Hypothalamus (tissue), 51 donors: Measurements from ENCODE around the gene GNB3.

ENCODE experiments used
- DNase-seq, 51 donors: peaks; one replicate each; lab custom pipeline; 2025; lab: John Stamatoyannopoulos, UW

Gene GNB3

DNA sequence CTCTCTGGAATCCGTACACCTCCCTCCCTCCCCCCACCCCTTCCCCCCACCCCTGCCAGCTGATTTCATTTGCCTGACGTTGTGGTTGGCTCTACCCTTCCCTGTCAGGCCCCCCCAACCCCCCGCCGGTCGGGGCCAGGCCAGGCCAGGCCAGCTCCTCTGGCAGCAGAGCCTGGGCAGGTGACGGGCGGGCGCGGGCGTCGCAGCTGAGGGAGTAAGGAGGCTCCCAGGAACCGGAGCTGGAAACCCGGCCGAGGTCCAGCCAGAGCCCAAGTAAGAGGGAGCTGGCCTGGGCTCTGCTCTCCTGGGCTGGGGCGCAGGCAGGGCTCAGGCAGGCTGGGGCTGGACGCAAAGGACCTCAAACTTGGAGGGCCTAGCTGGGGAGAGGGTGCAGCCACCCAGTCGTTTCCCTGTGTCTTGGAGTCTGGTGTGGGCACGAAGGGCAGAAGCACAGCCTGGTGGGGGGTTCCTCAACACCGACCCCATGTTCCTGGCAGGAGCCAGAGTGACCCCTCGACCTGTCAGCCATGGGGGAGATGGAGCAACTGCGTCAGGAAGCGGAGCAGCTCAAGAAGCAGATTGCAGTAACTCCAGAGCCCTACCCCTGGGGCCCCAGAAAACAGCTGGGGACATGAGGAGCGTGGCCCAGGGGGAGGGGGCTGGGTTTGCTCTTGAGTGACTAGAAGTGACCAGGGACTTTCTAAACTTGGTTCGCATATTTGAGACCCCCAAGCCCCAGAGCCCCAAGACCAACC lies at the start of gene GNB3:
TSS of gene GNB3 (plus strand) at position 165 of the 755 bp plus-strand sequence. CDS start at position 528, 363 bp downstream.
- DNase-seq, result no peak

DNA sequence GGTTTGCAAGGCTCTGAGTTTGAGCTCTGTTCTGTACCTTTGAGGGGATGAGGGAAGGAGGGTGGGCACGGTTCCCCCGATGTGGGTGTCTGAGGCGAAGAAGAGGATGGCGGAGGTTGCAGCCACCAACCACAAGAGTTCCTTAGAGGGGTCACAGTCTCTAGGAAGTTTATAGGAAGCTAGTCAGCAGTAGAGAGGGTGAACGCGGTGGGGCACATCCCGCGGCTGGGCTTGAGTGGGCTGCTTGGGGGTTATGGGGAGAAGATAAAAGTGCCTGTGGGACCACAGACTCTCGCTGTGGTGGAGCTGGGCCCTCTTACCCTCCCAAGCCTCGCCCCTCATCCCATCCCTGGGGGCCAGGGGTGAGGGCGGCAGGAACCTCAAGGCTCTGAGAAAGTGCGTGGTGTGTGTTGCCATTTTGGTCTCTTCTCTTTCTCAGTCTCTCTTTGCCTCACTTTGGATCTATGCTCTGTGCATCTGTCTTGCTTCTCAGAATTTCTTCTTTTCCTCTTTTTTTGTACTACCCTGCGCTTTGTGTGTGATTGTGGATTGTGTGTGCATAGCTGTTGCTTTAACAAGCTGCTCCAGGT lies 48.7 kb upstream of the GNB3 start:
- DNase-seq, result no peak

DNA sequence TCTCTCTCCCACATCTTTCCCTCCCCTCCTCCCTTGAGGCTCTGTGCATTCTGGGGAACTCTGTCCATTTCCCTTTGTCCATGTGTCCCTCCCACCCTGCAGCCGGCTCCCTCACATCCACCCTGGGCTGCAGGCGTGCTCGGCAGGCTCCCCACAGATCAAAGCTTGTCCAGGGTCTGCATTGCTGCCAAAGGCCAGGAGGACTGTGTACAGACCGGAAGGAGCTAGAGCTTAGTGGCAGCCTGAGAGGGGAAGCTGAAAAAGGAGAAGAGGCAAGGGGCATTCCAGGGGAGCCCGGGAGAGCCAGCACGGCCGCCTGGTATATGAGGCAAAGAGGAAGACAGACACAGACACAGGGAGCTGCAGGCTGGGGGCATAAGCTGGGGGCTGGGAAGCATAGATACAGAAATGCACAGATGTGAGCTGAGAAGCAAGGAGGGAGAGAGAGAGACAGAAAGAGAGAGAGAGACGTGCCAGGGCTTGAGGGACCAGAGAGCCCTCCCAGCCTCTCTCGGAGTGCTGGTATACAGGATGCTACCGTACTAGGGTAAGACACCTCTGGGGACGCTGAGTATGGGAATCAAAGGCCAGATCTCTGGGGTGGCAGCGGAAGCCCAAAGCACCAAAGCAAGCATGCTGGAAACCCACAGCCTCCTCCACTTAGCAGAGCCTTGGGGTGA lies 48.1 kb upstream of the GNB3 start:
- DNase-seq, result peak in 18 of 51 donors; percentile 7 to 53 (median 22)

DNA sequence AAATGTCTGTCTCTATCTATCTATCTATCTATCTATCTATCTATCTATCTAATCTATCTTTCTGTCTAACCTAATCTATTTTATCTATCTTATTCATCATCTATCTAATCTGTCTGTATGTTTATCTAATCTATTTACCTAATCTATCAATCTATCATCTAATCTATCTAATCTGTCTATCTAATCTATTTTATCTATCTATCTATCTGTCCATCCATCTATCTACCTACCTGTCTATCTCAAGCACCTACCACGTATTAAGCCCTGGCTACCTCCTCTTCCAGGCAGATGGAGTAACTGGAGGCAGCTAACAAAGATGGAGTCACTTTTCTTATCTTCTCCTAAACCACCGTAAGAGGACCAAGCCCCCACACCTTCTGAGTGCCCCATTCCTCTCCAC lies 45.6 kb upstream of the GNB3 start:
- no peak for DNase-seq

DNA sequence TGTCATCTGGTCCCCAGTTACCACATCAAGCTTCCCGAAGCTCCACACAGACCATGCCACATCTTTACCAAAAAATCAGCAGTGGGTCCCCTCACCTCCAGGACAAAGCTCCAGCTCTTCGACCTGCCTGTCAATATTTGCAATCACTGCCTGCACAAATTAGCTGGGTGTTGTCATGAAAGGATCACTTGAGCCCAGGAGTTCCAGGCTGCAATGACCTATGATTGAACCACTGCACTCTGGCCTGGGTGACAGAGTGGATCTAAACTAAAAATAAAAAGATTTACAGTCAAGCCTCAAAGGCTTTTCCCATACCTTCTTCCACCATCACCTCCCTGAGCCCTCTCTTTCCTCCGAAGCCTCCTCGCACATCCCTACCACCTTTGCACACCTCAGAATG lies 44.1 kb upstream of the GNB3 start:
- DNase-seq, result no peak

DNA sequence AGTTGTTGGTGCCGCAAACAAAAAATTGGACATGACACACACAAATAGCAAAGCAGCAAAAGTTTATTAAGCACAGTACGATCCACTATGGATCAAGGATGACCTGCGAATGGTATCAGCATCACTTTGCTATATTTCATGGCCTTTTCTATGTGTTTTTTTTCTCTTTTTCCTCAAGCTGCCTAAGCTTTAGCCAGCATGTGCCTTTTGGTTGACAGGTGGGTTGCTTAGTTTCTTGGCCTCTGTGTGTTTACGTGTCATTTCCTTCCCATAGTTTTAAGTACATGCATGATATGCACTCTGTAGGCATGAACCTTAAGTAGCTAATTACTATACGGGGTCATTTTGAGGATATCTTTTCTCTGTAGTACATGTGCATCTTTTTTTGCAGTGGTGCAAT lies 41.6 kb upstream of the GNB3 start:
- DNase-seq, result no peak

DNA sequence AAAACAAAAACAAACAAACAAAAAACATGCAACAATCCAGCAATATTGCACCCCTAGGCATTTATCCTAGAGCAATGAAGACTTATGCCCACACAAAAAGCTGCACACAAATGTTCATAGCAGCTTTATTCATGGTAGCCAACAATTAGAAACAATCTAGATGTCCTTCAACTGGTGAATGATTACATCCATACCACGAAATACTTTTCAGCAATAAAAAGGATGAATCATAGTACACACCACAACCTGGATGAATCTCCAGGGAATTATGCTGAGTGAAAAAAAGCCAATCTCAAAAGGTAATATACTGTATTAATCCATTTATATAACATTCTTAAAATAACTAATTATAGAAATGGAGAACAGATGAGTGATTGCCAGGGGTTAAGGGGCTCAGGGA lies 33.6 kb upstream of the GNB3 start:
- DNase-seq, result no peak

DNA sequence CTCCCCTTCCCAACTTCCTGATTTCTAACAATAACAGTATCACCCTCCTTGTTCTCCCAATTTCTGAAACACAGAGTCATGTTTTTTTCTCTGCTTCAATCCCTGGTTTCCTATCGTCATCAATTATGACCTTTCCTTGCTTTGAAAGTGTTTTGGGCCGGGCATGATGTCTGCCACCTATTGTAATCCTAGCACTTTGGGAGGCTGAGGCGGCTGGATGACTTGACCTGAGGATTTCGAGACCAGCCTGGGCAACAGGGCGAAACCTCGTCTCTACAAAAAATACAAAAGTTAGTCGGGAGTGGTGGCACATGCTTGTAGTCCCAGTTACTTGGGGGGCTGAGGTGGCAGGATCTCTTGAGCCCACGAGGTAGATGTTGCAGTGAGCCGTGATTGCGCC lies 31.7 kb upstream of the GNB3 start:
- DNase-seq, result no peak

DNA sequence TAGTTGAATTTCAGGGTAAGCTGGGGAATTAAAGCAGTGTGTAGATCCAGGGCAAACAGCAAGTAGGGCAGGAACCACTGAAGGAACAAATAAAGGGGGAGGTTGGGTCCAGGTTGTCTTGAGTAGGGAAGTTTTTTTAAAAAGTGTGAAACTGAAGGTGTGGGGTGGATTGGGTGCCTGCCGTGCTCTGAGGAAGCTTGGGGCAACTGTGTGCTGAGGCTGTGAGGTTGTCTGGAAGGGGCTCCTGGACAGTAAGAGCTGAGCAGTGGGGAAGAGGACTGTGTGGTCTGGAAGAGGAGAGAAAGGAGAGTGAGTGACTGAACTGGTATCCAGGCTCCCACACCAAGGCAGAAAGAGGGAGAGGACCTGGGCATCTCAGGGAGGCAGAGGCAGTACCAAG lies 30.0 kb upstream of the GNB3 start:
- DNase-seq, result no peak

DNA sequence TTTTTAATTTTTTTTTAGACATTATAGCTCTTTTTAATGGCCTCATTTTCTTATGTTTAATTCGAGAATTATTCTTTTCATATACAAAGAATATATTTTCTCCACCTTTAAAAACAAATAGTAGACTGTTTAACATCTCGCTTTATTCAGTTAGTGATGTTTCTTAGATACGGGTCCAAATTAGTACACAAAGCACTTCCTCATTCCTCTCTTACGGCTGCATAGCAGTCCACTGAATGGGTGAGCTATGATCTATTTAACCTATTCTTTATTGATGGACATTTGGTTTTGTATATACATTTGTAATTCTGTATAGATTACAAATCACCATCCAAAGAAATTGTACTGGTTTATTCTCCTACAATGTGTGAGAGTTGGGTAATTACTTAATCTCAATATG lies 27.4 kb upstream of the GNB3 start:
- DNase-seq, result no peak

DNA sequence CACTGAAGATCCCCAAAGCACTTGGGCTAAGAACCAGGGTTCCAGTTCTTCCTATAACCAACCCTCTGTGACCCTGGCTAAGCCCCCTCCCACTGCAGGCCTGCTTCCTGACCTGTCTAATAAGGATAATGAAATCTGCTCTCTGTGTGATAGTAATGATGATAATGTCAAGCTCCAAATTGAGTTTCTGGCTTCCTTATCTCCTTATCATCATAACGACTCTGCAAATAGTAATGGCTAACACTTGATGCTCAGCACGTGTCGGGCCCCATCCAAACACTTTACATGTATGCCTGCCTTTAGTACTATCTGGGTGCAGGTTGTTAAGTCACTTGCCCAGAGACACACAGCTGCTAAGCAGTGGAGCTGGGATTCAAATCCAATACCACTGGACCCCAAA lies 24.1 kb upstream of the GNB3 start:
- DNase-seq, result no peak

DNA sequence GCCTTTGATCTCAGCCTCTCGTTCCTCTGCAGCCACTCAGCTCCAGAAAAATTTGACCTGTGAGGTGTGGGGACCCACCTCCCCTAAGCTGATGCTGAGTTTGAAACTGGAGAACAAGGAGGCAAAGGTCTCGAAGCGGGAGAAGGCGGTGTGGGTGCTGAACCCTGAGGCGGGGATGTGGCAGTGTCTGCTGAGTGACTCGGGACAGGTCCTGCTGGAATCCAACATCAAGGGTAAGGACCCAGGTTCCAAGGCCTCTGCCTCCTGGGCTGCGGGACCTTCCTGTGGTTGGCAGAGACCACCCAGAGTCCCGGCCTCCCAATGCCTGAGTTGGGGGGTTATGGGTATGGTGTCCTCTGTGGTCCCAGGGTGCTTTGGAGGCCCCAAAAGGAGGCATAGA lies 23.6 kb upstream of the GNB3 start:
- no peak for DNase-seq

DNA sequence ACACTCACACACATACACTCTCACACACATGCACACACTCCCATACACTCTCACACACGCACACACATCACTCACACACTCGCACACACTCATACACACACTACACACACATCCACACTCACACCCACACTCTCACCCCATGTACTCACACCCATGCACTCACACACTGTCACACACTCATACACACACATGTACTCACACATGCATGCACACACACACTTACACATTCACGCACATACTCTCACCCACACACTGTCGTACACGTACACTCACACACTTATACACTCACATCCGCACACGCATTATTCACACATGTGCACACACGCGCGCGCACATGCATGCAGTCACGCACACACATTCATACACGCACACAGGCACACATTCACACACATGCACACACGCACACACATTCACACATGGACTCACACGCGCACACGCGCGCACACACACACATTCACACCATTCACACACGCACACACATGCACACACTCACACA lies 23.0 kb upstream of the GNB3 start:
- DNase-seq, result no peak

DNA sequence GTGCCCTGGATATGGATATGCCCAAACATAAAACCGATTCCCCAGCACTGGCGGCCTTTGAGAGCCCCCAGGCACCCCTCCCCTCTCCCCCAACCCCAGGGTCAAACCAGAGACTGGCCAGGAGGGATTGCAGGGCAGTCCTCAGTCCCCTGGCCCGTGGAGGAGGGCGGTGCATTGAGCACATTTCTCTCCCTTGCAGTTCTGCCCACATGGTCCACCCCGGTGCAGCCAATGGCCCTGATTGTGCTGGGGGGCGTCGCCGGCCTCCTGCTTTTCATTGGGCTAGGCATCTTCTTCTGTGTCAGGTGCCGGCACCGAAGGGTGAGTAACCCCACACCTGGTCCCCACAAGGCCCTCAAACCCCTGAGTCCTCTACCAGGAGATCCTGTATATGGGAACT lies 22.5 kb upstream of the GNB3 start:
- DNase-seq, result no peak

DNA sequence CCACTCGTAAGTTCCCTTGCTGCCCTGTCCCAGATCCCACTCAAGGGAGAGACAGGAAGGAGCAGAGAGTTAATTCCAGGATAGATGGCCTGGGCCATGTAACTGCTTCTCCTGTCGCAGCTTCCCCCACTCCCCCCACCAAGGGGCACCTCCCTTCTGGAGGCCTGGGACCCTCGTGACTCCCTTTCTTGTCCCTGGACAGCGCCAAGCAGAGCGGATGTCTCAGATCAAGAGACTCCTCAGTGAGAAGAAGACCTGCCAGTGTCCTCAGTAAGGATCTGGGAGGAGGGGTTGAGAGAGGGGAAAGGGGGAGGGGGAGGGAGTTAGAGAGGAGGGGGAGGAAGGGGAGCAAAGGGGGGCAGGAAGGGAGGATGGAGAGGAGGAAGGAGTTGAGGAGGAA lies 22.1 kb upstream of the GNB3 start:
- DNase-seq, result no peak

DNA sequence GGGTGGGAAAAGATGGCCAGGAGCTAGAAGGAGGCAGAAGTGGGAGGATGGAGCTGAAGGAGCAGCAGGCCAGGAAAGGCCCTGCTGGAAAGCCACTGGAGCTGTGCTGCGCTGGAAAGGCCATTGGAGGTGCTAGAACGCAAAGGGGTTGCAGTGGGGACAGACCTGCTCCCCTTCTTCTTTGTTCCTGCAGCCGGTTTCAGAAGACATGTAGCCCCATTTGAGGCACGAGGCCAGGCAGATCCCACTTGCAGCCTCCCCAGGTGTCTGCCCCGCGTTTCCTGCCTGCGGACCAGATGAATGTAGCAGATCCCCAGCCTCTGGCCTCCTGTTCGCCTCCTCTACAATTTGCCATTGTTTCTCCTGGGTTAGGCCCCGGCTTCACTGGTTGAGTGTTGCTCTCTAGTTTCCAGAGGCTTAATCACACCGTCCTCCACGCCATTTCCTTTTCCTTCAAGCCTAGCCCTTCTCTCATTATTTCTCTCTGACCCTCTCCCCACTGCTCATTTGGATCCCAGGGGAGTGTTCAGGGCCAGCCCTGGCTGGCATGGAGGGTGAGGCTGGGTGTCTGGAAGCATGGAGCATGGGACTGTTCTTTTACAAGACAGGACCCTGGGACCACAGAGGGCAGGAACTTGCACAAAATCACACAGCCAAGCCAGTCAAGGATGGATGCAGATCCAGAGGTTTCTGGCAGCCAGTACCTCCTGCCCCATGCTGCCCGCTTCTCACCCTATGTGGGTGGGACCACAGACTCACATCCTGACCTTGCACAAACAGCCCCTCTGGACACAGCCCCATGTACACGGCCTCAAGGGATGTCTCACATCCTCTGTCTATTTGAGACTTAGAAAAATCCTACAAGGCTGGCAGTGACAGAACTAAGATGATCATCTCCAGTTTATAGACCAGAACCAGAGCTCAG lies 21.4 kb upstream of the GNB3 start:
- DNase-seq, result no peak

DNA sequence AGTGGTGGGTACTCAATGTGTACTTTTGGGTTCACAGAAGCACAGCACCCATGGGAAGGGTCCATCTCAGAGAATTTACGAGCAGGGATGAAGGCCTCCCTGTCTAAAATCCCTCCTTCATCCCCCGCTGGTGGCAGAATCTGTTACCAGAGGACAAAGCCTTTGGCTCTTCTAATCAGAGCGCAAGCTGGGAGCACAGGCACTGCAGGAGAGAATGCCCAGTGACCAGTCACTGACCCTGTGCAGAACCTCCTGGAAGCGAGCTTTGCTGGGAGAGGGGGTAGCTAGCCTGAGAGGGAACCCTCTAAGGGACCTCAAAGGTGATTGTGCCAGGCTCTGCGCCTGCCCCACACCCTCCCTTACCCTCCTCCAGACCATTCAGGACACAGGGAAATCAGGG lies 20.6 kb upstream of the GNB3 start:
- no peak for DNase-seq

DNA sequence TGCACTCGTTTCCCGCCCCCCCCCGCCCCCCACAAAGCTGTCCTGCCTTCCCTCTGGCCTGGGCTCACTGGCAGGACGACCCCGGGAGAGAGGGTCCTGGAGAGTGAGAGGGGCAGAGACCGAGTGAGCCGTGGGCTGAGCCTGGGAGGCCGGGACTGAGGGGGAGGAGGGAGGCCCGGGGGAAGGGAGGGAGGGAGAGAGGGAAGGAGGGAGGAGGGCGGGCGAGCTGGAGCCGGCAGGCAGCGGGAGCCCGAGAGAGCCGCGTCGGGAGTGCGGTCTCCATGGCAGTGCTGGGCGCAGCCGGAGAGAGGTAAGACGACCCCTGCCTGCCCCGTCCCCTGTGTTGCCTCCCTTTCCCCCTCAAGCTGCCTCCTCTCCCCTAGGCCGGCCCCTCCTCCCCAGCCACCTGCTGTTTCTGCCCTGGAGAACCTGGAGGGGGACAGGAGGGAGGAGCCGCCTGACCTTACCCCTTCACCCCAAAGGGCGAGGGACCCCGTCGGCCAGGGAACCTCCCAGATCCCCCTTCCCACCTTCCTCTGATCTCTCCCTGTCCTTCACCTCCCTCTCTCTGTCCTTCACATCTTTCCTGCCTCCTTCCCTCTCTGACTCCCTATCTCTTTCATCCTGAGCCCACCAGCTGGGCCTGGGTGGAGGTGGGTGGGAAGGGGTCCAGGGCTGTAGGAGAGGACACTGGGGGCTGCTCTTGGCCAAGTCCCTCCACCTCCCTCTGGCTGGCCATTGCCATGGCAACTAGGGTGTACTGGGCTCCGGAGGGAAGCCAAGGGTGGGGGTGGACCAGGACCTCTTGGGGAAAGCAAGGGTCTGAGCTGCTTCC lies 18.9 kb upstream of the GNB3 start, which contains the start of gene GPR162:
TSS of gene GPR162 (plus strand) at position 231 of the 835 bp plus-strand sequence. CDS start 2,078 bp downstream, outside the sequence.
- DNase-seq, result peak in 32 of 51 donors; percentile 21 to 84 (median 58)

DNA sequence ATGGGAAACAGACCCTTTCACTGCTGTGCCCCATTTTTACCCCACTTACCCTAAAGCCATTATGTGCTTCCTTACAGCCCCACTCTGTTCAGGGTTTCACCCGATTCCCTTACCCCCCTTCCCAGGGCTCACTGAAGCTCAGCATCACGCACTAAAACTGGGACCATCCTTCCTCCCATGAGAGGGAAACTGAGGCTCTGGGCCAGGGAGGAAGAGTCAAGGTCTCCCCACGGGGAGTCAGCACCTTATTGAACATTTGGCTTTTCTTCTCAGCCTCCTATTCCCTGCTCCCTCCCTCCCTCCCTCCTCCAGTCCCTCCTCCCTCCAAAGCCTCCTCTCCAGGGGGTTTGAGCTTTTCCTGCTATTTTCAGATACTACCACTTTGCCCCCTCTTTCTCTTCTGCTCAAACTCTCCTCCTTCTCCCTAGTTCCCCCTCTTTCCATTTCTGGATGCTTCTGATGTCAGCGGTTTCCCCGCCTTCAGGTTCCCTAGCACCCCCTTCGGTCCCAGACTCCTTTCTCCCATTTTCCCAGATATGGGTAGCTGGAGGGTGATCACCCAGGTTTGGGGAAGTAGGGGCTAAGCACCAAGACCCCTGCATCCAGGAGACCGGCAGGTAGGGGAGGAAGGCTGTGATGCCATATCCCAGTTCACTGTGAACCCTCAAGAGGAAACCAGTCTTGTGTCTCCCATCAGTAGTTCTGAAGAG lies 18.1 kb upstream of the GNB3 start:
- peak in 1 of 51 donors; percentile 19 for DNase-seq
